HG02885 (cell line): Measurements from ENCODE around the gene PRPF19.

Experiments
- ATAC-seq: cut with Tn5 transposase; IDR thresholded peaks from one replicate; pipeline ENCODE4 v1.9.1; 2021; ENCODE audit warnings: mild to moderate bottlenecking; ENCODE audit not compliant: unreplicated experiment, poor library complexity

The PRPF19 gene

GRCh38 chr11:60879971-60880588 is 26.3 kb downstream of the PRPF19 start:
- no peak for ATAC-seq

DNA sequence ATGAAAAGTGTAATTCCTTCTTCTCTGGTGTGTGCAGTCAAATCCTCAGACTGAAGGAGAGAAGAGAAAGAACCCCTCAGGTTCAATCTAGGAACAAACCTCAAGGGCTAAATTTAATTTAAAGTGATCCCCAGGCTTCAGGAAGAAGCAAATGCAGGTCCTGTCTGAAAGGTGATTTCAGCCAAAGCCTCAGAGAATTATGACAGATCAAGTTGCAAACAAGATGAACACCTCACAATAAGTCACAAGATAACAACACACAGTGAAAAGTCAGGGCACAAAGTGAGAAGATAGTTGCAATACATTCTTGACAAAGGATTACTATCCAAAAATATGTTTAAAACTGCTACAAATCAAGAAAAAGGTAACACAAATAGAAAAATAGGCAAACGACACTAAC is 27.3 kb downstream of the PRPF19 start:
- no peak for ATAC-seq

DNA sequence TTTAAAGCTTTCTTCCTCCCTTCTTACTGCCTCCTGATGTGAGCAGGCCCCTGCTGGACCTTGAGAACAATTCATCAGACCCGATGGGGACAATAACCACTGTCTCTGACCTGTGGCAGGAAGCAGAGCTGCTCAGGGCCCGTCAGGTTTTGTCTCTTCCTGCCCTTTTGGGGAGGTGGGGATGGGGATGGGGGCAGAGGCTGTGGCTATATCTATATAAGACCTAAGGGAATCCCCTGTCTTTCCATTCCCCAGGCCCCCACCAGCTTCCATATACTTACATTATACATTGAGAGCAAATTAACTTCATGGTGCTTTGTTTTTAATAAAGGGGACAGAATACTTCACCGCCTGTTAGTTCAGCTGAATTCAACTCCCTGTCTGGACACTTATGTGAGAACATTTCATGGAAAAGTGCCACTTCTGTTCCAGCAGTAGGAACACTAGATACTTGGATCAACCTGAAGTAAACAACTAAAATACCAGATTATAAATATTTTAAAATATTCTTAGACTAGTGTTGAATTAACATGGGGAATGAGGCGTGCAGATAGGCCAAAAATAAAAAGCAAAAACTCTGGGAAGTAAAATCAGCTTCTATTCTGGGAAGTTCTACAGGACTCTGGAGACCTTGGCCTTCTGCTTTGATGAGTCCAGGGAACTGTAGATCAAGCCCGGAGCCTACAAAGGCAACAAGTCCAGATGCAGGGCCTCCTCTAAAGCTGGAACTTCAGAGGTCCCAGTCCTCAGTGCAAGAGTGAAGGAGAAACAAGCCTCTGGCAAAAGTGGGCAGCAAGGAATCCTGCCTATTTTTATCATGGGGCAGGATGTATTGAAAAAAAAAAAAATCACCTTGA is 27.9 kb downstream of the PRPF19 start:
- ATAC-seq: no peak

DNA sequence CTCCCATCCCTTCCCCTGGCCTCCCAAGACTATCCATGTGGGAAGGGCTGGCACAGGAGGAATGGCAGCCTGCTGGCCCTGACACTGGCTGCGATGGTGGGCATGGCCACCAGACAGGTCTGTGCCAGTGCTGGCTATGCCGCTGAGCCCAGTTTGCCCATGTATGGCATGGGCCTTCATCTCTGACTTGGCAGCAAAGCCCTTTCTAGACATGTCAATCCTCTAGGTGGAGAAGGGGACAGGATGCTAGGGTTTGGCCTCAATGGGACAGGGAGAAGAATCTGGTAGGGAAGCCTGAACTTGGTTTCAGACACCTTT is 30.3 kb downstream of the PRPF19 start:
- ATAC-seq: no peak

- no peak for ATAC-seq
These were observed 30.8 kb downstream of the PRPF19 start for GRCh38 chr11:60875366-60876167.

DNA sequence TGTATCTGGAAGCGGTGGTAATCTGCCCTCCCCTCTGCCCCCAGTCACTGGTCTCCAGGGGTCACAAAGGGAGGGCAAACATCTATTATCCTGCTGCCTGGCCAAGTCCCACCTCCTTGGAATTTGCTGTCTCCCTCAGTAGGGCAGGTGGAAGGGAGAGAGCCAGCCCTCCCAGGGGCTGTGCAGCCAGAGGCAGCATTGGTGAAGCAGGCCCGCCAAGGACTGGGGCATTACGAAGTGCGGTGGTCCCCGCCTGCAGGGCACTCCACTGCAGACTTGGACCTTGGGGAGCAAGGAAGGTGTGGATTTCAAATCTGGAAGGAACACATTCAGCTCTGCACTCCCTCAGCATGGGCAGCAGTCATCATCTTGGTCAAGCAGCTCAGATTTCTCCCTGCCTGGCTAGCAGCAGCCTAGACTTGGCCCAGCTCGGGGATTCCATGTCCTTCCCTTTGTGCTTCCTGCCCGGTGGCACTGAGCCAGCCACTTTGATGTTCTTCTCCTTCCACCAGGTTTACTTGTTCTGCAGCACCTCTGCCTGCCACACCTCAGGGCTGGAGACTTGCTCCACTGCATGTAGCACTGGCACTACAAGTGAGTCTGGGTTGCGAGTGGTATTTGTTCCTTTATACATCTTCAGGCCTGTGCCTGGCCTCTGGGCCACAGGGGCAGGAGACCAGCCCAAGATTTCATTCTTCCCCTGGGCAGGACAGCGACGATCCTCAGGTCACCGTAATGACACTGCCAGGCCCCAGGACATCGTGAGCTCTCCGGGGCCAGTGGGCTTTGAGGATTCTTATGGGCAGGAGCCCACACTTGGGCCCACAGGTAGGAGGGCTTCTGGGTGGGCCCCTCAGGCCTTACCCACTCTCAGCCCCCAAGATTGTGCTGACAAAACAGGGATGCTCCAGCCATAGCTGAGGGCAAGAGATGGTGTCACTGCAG is 31.7 kb downstream of the PRPF19 start:
- no peak for ATAC-seq

DNA sequence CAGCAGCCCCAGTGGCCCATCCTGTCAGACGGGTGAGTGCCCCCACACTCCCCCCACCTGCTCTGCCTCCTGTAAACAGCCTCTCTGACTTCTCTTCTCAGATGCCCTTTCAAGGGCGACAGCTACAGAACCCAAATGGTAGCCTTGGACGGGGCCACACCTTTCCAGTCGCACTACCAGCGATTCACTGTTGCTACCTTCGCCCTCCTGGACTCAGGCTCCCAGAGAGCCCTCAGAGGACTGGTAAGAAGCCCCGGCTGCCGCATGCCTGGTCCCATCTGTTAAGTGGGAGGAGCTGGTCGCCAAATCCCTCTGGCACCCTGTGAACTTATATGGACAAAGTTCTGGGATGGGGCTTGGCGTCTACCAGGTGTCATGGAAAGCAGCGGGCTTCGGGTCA is 32.9 kb downstream of the PRPF19 start:
- ATAC-seq: no peak

- no peak for ATAC-seq
These were observed 33.3 kb downstream of the PRPF19 start for GRCh38 chr11:60872961-60873524.

DNA sequence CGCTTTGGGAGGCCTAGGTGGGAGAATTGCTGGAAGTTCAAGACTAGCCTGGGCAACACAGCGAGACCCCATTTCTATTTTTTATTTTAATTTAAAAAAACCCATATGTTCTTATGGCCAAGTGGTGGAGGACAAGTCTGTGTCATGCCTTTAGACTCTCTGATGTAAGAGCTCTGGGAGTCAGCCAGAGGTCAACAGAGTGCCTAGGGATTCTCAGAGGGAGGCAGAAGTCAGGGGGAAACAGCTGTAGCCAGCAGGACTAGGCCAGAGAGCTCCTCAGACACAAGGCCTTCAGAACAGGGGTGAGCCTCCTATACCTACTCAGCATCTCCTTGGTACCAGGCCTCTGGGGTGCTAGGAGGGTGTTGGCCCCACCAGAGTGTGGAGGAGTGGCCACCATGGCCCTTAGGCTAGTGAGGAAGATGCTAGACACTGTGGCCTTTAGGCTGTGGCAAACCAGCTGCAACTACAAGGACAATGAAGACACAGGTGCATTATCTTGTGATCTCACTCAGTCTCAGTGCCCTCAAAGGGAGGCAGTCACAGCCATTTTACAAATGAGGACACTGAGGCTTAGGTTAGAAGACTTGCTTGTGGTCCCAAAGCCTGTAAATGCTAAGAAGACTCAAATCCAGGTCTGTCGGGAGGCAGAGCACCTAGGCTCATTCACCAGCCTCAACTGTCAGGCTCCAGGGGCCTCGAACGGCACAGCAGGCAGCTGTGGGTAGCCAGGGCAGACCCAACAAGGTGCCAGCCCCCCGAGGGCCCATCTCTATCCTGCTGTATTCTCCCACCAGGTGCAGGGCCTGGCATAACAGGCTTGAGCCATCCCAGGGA is 34.0 kb downstream of the PRPF19 start:
- no peak for ATAC-seq

- no peak for ATAC-seq
These were observed 34.9 kb downstream of the PRPF19 start for GRCh38 chr11:60871378-60872061.

DNA sequence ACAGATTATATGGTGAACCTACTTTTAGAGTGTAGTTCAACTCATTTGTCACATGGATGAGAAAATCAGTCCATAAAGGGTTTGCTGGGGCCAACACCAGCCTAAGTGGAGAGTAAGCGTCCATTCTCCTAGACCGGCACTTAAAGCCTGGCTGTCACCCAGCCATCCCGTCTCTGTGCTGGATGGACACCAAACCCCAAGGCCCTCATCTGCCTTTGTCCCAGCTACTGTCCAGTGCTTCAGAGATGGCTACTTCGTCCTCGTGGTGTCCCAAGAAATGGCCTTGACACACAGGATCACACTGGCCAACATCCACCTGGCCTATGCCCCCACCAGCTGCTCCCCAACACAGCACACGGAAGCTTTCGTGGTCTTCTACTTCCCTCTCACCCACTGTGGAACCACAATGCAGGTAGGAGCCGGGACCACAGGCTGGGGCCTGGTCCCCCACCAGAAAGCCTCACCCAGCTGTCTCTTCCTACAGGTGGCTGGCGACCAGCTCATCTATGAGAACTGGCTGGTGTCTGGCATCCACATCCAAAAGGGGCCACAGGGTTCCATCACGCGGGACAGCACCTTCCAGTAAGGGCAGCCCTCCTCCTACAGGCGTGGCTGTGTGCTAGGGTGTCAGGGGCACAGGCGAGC is 35.5 kb downstream of the PRPF19 start:
- ATAC-seq: no peak

GRCh38 chr11:60870276-60870675 is 36.1 kb downstream of the PRPF19 start:
- no peak for ATAC-seq

DNA sequence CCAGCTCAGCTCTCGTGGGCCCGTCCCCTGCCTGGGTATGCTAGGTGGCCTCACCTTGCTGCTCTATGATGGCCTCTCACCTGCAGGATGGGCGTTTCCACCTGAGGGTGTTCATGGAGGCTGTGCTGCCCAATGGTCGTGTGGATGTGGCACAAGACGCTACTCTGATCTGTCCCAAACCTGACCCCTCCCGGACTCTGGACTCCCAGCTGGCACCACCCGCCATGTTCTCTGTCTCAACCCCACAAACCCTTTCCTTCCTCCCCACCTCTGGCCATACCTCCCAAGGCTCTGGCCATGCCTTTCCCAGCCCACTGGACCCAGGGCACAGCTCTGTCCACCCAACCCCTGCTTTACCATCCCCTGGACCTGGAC is 36.9 kb downstream of the PRPF19 start:
- no peak for ATAC-seq

DNA sequence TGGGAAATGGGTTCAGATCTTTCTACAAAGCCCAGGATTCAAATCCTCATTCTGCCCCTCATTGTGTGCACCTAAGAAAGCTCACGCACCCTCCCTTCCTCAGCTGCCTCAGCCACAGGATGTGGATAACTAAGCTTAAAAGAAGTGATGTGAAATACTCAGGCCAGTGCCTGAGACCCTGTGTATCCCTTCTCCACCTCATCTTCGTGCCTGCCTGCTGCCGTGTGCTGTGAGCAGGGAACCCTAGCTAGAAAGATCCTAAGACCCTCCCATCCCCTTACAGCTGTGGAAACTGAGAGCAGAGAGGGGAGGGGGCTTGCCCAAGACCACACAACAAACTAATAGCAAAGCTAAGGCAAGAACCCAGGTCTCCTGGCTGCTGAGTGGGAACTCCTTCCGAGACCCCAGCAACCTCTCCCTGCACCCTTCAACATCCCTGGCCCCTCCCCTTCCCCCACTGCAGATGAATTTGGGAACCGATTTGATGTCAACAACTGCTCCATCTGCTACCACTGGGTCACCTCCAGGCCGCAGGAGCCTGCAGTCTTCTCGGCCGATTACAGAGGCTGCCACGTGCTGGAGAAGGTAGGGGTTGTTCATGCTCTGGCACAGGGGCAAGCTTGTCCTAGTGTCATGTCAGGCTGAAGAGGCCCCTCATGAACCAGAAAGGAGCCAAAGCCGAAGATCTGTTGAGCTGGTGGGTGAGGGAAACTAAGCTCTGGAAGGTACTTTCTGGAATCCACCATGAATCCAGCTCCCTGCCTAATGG is 37.5 kb downstream of the PRPF19 start:
- ATAC-seq: no peak

- ATAC-seq: no peak
These were observed 38.3 kb downstream of the PRPF19 start for GRCh38 chr11:60867871-60868681.
